Neural progenitor cell (in vitro differentiated cells): Measurements from ENCODE around the gene IQCK.

Experiments used
- EZH2 ChIP-seq: fragments of 200-600 bp; sonication (generic); IDR thresholded peaks from 2 replicates; pipeline ENCODE4 v1.6.1; 2017; ENCODE audit warnings: antibody characterized with exemption, mild to moderate bottlenecking, moderate library complexity
- TF ChIP-seq, protein P1 (sequence below): fragments of 200-600 bp; sonication (generic); IDR thresholded peaks from 2 replicates; pipeline ENCODE4 v1.5.1; 2017; ENCODE audit warnings: antibody characterized with exemption, mild to moderate bottlenecking

DNA sequence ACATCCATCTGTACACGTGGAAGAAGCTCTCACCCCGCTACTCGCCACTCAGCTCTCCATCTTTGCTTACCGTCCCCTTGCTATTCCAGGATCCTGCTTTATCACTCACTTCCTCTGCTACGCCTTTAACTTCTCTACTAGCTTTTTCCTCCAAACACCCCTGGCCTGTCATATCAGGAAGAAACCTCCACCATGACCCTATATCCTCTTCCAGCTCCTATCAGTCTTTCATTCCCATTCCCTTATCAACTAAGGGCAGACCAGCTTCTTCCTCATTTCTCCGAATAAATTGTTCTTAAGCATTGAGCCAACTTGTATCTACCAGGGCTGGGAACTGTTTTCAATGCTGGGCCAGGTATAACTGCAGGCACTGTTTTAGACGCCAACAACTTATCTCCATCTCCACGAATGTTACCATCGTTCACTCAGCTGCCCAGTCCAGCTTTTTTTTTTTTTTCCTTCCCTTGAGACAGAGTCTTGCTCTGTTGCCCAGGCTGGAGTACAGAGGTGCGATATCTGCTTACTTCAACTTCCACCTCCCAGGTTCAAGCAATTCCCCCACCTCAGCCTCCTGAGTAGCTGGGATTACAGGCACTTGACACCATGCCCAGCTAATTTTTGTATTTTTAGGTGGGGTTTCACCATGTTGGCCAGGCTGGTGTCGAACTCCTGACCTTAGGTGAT lies 4.3 kb downstream of the IQCK start:
- TF ChIP-seq, protein P1, sequence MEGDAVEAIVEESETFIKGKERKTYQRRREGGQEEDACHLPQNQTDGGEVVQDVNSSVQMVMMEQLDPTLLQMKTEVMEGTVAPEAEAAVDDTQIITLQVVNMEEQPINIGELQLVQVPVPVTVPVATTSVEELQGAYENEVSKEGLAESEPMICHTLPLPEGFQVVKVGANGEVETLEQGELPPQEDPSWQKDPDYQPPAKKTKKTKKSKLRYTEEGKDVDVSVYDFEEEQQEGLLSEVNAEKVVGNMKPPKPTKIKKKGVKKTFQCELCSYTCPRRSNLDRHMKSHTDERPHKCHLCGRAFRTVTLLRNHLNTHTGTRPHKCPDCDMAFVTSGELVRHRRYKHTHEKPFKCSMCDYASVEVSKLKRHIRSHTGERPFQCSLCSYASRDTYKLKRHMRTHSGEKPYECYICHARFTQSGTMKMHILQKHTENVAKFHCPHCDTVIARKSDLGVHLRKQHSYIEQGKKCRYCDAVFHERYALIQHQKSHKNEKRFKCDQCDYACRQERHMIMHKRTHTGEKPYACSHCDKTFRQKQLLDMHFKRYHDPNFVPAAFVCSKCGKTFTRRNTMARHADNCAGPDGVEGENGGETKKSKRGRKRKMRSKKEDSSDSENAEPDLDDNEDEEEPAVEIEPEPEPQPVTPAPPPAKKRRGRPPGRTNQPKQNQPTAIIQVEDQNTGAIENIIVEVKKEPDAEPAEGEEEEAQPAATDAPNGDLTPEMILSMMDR, result no peak
- TF ChIP-seq EZH2, result no peak
